GM21390 (cell line): ENCODE results near the gene EXT2.

Source experiments
- ATAC-seq: cut with Tn5 transposase; IDR thresholded peaks from one replicate; pipeline ENCODE4 v1.9.1; 2021; ENCODE audit not compliant: unreplicated experiment

EXT2 gene

DNA sequence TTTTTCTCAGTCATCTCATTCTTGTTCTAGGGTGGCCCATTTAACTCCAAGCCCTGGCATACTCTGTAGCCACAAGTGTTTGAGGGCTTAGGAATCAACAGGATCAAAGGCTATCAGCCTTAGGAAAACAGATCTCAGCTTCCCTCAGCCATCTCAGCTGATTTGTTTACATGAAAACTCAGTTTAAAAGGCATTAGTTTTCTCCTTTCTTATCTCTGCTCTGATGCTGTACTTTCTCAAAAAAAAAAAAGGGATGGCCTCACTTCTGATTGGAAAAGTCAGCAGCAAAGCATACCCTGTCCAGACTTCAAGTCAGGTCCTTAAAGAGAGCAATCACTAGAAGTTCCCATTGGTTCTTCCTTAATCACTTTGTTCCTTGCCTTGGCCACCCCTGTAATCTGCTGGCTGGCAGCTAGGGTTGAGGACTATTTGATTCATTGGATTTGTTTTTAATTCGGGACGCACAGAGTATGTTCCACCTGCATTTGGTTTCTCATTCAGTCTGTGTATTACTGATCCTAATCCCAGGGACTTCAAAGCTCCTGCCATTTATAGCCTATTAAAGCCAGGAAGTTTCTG is 102.8 kb downstream of the EXT2 start:
- no peak for ATAC-seq

DNA sequence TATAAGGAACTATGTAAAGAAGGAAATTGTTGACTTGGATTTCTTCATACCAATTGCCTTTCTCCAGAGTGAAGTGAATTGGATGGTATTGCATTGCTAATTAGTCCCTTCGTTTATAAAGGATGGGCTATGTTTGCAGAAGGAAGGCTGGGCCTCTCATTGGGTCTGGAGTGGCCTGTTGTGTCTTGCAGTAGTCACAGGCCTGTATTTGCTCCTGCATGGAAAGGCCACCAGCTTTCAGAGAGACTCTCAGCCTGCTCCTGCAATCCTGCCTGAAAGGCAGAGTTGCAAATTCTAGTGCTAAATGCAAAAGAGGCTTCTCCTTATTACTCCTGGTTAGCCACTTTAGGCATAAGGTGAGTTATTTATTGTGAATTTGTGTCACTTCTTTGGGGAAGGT is 103.8 kb downstream of the EXT2 start:
- no peak for ATAC-seq

DNA sequence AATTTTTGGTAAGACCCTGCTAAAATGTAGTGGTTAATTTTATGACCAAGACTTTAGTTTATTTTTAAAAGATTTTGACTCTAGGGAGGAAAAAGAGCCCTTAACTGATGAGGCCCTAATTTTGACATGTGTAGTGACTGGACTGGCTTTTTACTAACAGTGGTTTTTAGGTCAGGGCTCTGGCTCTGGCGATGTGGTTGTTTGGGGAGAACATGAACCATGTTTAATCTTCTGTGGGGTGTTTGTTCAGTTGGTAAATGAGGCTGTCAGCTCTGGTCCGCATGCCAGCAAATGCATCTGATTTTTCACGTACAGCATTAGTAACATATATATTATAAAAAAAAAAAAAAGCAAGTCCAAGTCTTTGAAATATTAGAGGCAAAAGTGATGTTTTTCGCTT is 104.3 kb downstream of the EXT2 start:
- no peak for ATAC-seq

DNA sequence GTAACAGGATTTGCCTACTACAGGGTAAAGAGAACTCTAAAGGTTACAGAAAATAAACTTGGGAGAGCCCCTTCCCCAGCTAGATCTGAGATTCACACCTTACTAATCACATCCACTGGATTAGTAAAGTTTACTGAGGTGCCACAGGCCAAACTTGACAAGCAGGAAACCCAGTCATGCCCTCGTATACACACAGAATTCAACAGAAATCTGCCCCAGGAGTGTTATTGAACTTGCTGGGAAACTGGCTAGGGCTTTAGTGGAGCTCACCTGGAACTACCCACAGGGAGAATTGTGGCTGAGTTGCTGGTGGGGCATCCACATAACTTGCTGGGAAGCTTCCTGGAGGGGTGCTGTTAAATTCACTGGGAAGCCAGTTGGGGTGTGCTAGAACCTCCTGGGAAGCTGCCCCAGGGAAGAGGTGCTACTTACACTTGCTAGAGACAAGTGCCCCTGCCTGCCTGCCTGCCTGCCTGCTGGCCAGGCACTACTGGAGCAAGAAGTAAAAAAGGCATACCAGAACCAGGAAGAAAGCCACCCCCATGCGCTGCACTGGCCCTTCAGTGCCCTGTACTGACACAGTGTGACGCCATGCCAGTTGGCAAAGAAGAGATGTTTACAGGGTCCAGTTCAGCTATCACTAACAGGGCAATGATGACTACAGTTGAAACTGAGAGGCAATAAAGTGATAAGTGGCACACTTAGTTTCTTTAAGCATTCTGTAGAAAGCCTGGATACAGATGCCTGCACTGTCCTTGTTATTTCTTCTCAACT is 108.0 kb downstream of the EXT2 start:
- no peak for ATAC-seq

DNA sequence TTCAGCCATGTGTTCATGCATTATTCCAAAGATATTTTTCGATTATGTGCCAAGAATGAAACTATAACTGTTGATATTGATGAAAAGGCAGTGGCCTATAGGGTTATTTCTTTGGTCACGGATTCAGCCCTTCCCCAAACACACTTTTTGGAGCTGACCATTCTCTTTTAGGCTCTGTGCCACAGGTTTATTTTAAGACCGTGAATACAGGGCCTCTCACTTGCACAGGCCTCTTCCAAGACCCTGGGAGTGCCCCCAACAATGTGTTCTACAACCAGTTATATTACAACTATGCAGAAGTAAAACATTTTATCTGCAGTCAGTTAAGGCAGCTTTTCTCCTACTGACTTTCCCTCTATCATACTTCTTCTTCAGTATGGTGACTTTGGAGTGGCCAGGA is 109.9 kb downstream of the EXT2 start:
- no peak for ATAC-seq

- no peak for ATAC-seq
Observed at GRCh38 chr11:44205836-44206235, 110.4 kb downstream of the EXT2 start.

- ATAC-seq = no peak
Observed at GRCh38 chr11:44207292-44207691, 111.8 kb downstream of the EXT2 start.

DNA sequence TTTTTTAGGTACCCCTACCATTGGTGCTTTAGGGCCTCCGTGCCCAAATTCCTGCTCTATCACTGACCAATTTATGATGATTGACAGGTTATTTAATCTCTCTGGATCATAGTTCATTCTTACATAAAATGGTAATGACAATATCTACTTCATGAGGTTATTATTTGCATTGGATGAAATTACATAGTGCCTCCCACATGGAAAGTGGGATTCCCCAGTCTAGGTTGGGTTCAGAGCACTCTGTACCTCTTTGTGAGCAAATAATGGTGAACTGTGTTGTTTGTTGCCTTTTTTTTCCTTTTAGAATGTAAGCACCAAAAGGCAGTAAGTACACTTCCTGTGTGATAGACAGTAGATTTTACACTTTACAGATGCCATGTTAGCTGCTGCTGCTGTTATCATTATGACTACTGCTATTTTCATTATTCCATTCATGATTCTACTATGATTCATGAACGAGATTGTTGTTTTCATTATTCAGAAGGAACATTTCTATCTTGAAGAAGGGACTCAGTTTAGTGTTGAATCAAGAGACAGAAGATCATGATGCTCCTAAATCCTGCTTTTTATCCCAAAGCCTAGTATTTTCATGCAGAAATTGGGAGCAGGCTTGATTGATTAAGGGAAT is 113.6 kb downstream of the EXT2 start:
- no peak for ATAC-seq

DNA sequence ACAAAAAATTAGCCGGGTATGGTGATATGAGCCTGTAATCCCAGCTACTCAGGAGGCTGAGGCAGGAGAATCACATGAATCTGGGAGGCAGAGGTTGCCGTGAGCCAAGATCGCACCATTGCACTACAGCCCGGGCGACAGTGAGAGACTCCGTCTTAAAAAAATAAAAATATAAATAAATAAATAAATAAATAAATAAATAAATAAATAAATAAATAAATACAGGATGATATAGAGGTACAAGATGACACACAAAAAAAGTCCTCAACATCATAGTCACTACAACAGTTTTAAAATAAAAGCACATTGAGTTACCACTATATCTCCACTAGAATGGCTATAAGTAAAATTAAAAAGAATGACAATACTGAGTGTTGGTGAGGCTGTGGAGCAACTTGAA is 116.7 kb downstream of the EXT2 start:
- no peak for ATAC-seq

- no peak for ATAC-seq
Observed at GRCh38 chr11:44213148-44213547, 117.7 kb downstream of the EXT2 start.

- ATAC-seq = no peak
Observed at GRCh38 chr11:44217432-44217831, 122.0 kb downstream of the EXT2 start.

GRCh38 chr11:44219830-44220796 is 124.6 kb downstream of the EXT2 start:
- ATAC-seq = no peak

DNA sequence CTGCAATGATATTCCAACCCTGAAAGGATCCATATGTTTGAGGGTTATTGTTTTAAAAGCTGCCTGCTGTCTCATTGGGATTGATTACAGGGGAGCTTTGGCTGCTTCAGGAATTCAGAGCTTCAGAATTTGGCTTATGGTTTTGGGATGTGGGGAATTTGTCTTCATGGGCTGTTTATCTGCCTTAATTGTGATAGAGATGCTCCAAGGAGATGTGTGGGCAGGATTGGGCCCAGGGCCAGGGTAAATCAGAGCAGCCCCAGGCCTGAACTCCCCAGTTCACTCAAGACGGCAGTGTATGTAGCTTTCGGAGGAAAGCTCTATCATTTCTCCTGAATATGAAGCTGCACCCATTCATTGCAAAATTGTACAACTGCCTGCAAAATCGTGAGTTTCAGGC is 126.0 kb downstream of the EXT2 start:
- no peak for ATAC-seq

DNA sequence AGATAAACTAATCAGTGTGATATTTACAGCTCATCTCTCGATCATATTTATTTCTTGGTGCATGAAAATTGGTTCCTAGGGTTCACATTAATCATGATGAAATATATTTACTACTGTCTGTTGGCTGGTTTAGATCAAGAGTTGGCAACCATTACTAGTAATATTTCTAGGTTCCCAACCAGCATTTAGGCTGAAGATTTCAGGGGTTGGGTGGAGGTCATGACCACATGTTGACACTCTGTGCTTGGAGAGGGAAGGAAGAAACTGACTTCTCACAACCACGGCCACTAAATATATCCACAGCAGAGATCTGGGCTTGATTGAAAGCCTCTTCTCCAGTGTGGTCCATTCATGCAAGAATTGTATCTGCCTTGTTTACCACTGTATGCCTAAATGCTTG is 126.5 kb downstream of the EXT2 start:
- no peak for ATAC-seq

- ATAC-seq = no peak
Observed at GRCh38 chr11:44223238-44223637, 127.8 kb downstream of the EXT2 start.

DNA sequence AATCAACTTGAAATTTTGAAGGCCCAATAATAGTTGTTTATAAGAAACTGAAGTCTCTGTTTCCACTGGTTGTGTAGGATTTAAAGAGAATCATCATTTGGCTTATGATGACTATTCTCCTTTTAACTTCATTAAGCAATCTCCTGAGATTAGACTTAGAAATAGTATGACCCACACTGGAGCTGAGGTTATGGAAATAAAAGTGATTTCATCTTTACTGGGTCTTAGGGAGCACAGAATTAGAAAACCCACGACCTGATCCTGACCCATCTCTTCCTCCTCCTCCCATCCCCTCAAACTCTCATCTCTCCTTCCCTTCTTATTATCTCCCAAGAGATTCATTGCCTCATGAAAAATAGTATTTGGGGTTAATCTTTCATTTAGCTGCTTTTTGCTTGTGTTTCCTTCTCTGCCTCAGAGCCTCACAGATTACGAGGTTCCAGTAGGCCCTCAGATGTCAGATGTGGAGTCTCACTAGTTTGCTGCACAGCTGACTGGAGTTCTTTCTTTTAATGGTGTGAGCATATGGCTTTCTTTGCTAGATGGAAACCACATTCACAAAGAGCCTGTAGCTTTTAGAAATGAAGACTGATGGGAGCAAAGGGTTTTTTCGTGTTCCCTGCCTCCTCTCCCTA is 129.5 kb downstream of the EXT2 start:
- no peak for ATAC-seq

- ATAC-seq = no peak
Observed at GRCh38 chr11:44226490-44226889, 131.0 kb downstream of the EXT2 start.

GRCh38 chr11:44226945-44227344 is 131.5 kb downstream of the EXT2 start:
- ATAC-seq = no peak

- ATAC-seq = no peak
Observed at GRCh38 chr11:44228379-44228778, 132.9 kb downstream of the EXT2 start.

- ATAC-seq = no peak
Observed at GRCh38 chr11:44229098-44229497, 133.6 kb downstream of the EXT2 start.

GRCh38 chr11:44229624-44230023 is 134.1 kb downstream of the EXT2 start:
- no peak for ATAC-seq
